DND-41 (cell line): ENCODE measurements around the gene PTPRCAP.
"Not testable (repeated sequence)": the region's sequence is repeated elsewhere in the genome, so short reads cannot be mapped to it uniquely, and the experiment has no call there.

ENCODE experiments used
- CTCF ChIP-seq: IDR thresholded peaks from 2 replicates; pipeline ENCODE4 v1.5.1; 2012; ENCODE audit warnings: borderline replicate concordance, low read length, moderate library complexity, mild to moderate bottlenecking; ENCODE audit not compliant: poor library complexity, severe bottlenecking; ENCODE audit errors: extremely low read depth
- EZH2 ChIP-seq: IDR thresholded peaks from 3 replicates; pipeline ENCODE4 v1.6.1; 2012; ENCODE audit warnings: borderline replicate concordance, low read depth, mild to moderate bottlenecking, moderate library complexity, low read length, inconsistent platforms; ENCODE audit not compliant: severe bottlenecking

GRCh38 chr11:67402192-67402839, 35.2 kb downstream of the PTPRCAP start:
- TF ChIP-seq CTCF, EZH2: not testable (repeated sequence)
